Vagina (tissue), 2 donors: ENCODE data around the gene LTB4R2. TPM values are rescaled to one million over a fixed set of nuclear protein-coding genes. Genes with fewer than 3 reads are reported as not detected.
A peak's percentile ranks its signal among the peaks of the same experiment; 100 is the strongest.

Experiments
- DNase-seq, 2 donors: peaks; one replicate each; pipeline ENCODE4 v3.0.0-alpha.2; 2017; ENCODE audit errors: extremely low spot score in 2 of 2
- H3K27ac ChIP-seq: fragments of 200-600 bp; sonication (generic); one replicate; pipeline ENCODE4 v1.5.1; 2019
- H3K27me3 ChIP-seq: fragments of 200-600 bp; sonication (generic); one replicate; pipeline ENCODE4 v1.5.1; 2019
- H3K36me3 ChIP-seq, 2 donors: fragments of 200-600 bp; sonication (generic); one replicate each; pipeline ENCODE4 v1.5.1; 2017 to 2019
- H3K4me1 ChIP-seq: fragments of 200-600 bp; sonication (generic); one replicate; pipeline ENCODE4 v1.5.1; 2019
- H3K4me3 ChIP-seq, 2 donors: fragments of 200-600 bp; sonication (generic); 1 replicate in 1 of 2; 2 replicates in 1 of 2; pipeline ENCODE4 v1.5.1; 2016 to 2019
- H3K9me3 ChIP-seq: fragments of 200-600 bp; sonication (generic); one replicate; pipeline ENCODE4 v1.5.1; 2019
- CTCF ChIP-seq, 3 experiments: fragments of 450-650 bp in 2 of 3; fragments of 200-600 bp in 1 of 3; sonication (generic) in 1 of 3; IDR thresholded peaks; one replicate each; pipeline ENCODE4 v1.5.1; 2017 to 2019; ENCODE audit warnings: antibody characterized with exemption in 3 of 3, mild to moderate bottlenecking in 2 of 3, moderate library complexity in 2 of 3
- POLR2A ChIP-seq, 2 donors: fragments of 450-650 bp; IDR thresholded peaks; one replicate each; pipeline ENCODE4 v1.6.1; 2017; ENCODE audit warnings: antibody characterized with exemption in 2 of 2, mild to moderate bottlenecking in 2 of 2, moderate library complexity in 2 of 2
- POLR2AphosphoS5 ChIP-seq, 2 donors: sonication (generic); formaldehyde crosslinking; IDR thresholded peaks; one replicate each; pipeline ENCODE4 v1.9.0; 2017; ENCODE audit warnings: antibody characterized with exemption in 2 of 2, mild to moderate bottlenecking in 2 of 2, low read depth in 1 of 2; ENCODE audit not compliant: insufficient read depth in 1 of 2
- intact Hi-C: fragments of 100-400 bp; cut with DNase I; formaldehyde crosslinking; loops from one replicate; pipeline ENCODE4 v1.15.1; 2023
- total RNA-seq: library from RNA; depleted of rRNA; stranded (reverse); fragments of >200 nt; gene quantifications from one replicate; pipeline ENCODE4 v1.2.3, GENCODE V29; 2016

LTB4R2 gene
- total RNA-seq, 1 donor from 2014 or later: 66.5 TPM

- DNase-seq: no peak
- Histone ChIP-seq H3K4me1 (peaks cover 47% of the 10 kb centered on the region), H3K27ac (peak overlapping the region; percentile 88), H3K9me3 (no peaks in the 10 kb centered on the region), H3K36me3 (peaks cover 0 to 38% of the 10 kb centered on the region in 2 donors), H3K4me3 (peak overlapping the region; percentile 69 to 87), H3K27me3 (no peaks in the 10 kb centered on the region)
- TF ChIP-seq POLR2A (IDR thresholded peaks at IDR 0.05): no peak
- no peak for TF ChIP-seq POLR2AphosphoS5 (IDR thresholded peaks at IDR 0.05; ENCODE audit: insufficient read depth in 1 of 2, low read depth in 1 of 2)
- no peak for TF ChIP-seq CTCF (IDR thresholded peaks at IDR 0.05)
- intact Hi-C loops: no loop called here
These were observed 11.1 kb upstream of the LTB4R2 start for GRCh38 chr14:24298892-24299254.

GRCh38 chr14:24299255-24300191 lies 10.4 kb upstream of the LTB4R2 start, which contains the start of the genes DHRS1 and NOP9:
Gene DHRS1 (minus strand): TSS chr14:24299780. CDS start chr14:24299106, 674 bp downstream.
Gene NOP9 (plus strand): TSS chr14:24299850. CDS start chr14:24299955, 105 bp downstream.
- intact Hi-C loops: no loop called here
- H3K36me3 ChIP-seq: peaks cover 0 to 44% of the 10 kb centered on the region in 2 donors

GRCh38 chr14:24300326-24300980 lies 9.5 kb upstream of the LTB4R2 start:
- intact Hi-C loops: no loop called here
- DNase-seq: no peak
- Histone ChIP-seq H3K27me3 (no peaks in the 10 kb centered on the region), H3K27ac (peak overlapping the region; percentile 88), H3K4me1 (peaks cover 47% of the 10 kb centered on the region), H3K36me3 (peaks cover 0 to 50% of the 10 kb centered on the region in 2 donors), H3K9me3 (no peaks in the 10 kb centered on the region), H3K4me3 (peak overlapping the region; percentile 69 to 87)
- TF ChIP-seq CTCF (IDR thresholded peaks at IDR 0.05) (no peak), POLR2AphosphoS5 (IDR thresholded peaks at IDR 0.05; ENCODE audit: insufficient read depth in 1 of 2, low read depth in 1 of 2) (no peak), POLR2A (IDR thresholded peaks at IDR 0.05) (no peak)

More at GRCh38 chr14:24299255-24300191, 10.4 kb upstream of the LTB4R2 start, which contains the start of the genes DHRS1 and NOP9:
- Histone ChIP-seq H3K4me1 (peaks cover 47% of the 10 kb centered on the region), H3K4me3 (peak within 1 kb of the TSS; percentile 69 to 87), H3K27me3 (no peaks in the 10 kb centered on the region), H3K9me3 (no peaks in the 10 kb centered on the region), H3K27ac (peak within 1 kb of the TSS; percentile 88)
- no peak for DNase-seq
- TF ChIP-seq CTCF (IDR thresholded peaks at IDR 0.05) (no peak), POLR2A (IDR thresholded peaks at IDR 0.05) (peak in 1 of 2 donors; percentile 41), POLR2AphosphoS5 (IDR thresholded peaks at IDR 0.05; ENCODE audit: insufficient read depth in 1 of 2, low read depth in 1 of 2) (peak; percentile 90 to 92)

GRCh38 chr14:24304019-24304387 lies 5.9 kb upstream of the LTB4R2 start:
- intact Hi-C loops: no loop called here
- no peak for TF ChIP-seq CTCF (IDR thresholded peaks at IDR 0.05)
- no peak for TF ChIP-seq POLR2A (IDR thresholded peaks at IDR 0.05)
- no peak for TF ChIP-seq POLR2AphosphoS5 (IDR thresholded peaks at IDR 0.05; ENCODE audit: insufficient read depth in 1 of 2, low read depth in 1 of 2)
- Histone ChIP-seq H3K27ac (no peak overlapping the region), H3K27me3 (no peaks in the 10 kb centered on the region), H3K4me3 (no peak overlapping the region), H3K4me1 (peaks cover 36% of the 10 kb centered on the region), H3K36me3 (peaks cover 0 to 62% of the 10 kb centered on the region in 2 donors), H3K9me3 (no peaks in the 10 kb centered on the region)
- DNase-seq: no peak
